GM21367 (cell line): ENCODE measurements around the gene TSTD1.
"Not testable (repeated sequence)": the region's sequence is repeated elsewhere in the genome, so short reads cannot be mapped to it uniquely, and the experiment has no call there.

Experiments used
- ATAC-seq: cut with Tn5 transposase; IDR thresholded peaks from one replicate; pipeline ENCODE4 v1.9.1; 2021; ENCODE audit not compliant: unreplicated experiment

The TSTD1 gene

DNA sequence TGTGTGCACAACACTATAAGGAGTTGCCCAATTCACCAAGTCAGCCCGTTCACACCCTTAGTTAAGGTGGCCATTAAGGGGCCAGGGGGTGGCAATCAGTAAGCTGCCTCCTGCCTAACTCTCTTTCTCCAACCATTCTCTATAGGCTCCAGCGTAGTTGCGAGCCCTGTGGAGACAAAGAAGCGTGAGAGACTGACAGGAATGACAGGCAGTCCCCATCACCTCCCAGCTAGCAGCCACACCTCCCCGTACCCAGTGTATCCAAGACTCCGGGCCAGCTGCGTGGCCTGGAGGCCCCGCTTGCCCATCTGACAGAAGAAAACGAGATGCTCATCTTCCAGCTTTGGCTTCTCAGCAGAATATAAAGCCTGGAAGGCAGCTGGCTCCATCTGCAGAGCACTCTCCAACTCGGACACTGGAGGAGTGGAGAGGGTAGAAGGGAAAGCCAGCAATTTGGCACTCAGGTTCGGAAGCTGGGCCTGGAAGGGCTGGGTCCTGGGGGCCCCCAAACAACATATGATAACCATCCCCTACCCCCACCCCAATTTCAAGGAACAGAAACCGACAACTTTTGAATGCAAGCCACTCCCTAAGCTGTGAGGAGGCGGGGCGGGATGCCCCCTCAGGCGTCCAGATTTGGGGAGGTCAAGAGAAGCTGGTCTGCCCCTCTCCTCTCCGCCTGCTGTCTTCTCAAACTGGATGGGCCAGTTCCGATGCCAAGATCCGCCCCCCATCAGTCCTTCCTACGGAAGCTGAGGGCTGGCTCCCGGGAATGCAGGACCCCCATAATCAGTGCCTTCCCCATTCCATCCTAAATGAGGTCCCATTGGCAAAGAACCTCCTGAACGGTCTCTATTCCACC is 872 bp downstream of the TSTD1 start:
- ATAC-seq, result no peak

DNA sequence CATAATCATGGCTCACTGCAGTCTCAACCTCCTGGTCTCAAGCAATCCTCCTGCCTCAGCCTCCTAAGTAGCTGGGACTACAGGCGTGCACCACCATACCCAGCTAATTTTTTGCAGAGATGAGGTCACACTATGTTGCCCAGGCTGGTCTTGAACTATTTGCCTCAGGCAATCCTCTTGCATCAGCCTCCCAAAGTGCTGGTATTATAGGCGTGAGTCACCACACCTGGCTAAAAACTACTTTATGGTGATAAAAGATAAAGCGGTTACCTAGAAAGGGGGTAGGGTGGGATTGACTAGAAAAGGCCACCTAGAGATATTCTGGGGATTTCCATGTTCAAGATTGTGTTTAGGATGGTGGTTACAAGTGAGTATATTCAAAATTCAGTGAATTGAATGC is 5.0 kb downstream of the TSTD1 start:
- no peak for ATAC-seq

- ATAC-seq, result no peak
Measured at GRCh38 chr1:161032409-161032808, 6.4 kb downstream of the TSTD1 start.

- no peak for ATAC-seq
Measured at GRCh38 chr1:161031874-161032273, 6.9 kb downstream of the TSTD1 start.

DNA sequence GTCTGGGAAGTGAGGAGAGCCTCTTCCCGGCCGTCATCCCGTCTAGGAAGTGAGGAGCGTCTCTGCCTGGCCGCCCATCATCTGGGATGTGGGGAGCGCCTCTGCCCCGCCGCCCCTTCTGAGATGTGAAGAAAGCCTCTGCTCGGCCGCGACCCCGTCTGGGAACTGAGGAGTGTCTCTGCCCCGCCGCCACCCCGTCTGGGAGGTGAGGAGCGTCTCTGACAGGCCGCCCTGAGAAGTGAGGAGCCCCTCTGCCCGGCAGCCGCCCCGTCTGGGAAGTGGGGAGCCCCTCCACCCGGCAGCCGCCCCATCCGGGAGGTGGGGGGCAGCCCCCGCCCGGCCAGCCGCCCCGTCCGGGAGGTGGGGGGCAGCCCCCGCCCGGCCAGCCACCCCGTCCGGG is 9.3 kb downstream of the TSTD1 start:
- not testable (repeated sequence) for ATAC-seq

- ATAC-seq, result not testable (repeated sequence)
Measured at GRCh38 chr1:161026954-161027353, 11.8 kb downstream of the TSTD1 start.

GRCh38 chr1:161022432-161022831 is 16.3 kb downstream of the TSTD1 start:
- ATAC-seq, result not testable (repeated sequence)

GRCh38 chr1:161021970-161022353 is 16.8 kb downstream of the TSTD1 start:
- no peak for ATAC-seq

DNA sequence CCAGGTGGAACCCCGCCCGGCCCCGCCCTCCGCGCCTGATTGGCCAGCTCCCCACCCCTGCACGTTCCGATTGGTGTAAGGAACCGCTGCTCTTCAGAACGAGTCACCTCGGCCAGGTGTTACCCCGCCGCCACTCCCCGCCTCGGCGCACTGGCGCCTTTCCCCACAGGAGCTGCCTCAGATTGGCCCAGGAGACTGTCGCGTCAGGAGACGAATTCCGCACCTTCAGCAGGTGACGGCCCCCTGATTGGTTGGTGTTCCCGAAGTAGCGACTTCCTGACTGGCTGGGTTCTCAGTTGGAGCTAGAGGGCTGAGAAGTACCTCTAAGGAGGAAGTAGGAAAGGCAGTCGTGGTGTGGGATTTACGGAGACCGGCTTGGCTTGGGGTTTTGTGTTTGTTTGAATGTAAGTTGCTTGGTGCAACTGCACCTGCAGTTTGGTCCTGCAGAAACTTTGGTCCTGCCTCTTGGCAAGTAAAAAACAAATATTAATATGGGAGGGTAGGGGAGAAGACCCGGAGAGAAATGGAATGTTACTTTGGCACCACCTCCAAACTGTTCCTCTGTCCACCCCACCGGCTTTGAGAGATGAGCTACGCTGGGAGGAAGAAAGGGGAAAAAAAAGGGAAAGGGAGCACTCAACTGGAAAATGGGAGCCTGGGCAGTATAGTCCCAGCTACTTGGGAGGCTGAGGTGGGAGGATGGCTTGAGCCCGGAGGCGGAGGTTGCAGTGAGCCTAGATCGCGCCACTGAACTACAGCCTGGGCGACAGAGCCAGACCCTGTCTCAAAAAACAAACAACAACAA is 17.4 kb downstream of the TSTD1 start:
- peak; percentile 65 for ATAC-seq

GRCh38 chr1:161020509-161021164 is 18.1 kb downstream of the TSTD1 start, which contains the start of gene F11R:
TSS of gene F11R (minus strand) at chr1:161021152. CDS start at chr1:161021073, 79 bp downstream.
- peak; percentile 29 for ATAC-seq

- no peak for ATAC-seq
Measured at GRCh38 chr1:161019751-161020495, 18.8 kb downstream of the TSTD1 start.

- ATAC-seq, result not testable (repeated sequence)
Measured at GRCh38 chr1:161019111-161019660, 19.6 kb downstream of the TSTD1 start.

DNA sequence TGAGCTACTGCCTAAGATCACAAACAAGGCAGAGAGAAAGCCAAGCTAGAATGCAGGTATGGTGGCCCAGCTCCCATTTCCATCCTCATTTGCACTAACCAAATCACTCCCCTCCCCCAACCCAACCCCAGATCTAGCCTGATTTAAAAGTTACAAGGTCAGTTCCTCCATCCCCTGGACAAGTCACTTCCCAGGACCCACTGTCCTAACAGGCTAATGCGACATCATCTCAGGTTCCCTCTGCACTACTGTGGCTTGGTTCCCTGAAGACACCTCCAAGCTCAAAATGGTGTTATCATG is 20.2 kb downstream of the TSTD1 start:
- no peak for ATAC-seq

DNA sequence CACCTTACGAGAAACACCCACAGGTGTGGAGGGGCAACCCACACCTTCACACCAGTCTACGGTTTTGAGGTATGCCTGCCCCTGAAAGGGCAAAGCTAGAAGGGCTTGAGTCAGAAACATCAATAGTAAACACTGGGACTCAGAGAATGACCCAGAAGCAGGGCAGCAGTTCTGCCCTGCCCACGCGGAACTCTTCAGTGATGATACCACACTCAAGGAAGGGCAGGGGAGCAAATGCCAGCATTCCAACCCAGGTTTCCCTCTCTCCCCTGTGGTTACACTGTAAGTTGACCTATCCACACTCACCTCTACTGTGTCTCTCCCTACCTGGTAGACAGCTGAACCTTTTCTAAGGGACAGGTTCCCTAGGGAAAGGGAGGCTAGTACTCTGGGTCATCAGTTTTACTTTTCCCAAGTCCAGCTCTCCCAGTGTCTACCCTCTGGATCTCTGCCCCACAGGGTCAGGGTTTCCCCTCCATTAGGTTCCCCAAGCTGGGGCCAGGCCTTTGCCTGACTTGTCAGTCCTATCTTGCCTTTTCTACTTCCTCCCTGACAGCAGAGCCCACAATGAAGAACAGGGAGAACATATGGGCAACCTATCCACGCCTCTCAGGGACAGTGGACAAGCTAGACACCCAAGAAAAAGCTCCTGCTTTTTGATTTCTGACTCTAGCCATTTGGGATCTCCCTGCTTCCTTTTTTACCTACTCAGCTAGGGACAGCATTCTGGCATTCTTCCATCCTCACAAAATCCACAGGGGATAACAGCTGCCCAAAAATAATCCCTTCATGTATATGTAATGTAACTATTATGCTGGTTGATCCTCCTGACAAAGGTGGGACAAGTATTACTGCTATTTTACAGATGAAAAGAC is 20.8 kb downstream of the TSTD1 start:
- ATAC-seq, result no peak

- ATAC-seq, result not testable (repeated sequence)
Measured at GRCh38 chr1:161017181-161017580, 21.6 kb downstream of the TSTD1 start.

DNA sequence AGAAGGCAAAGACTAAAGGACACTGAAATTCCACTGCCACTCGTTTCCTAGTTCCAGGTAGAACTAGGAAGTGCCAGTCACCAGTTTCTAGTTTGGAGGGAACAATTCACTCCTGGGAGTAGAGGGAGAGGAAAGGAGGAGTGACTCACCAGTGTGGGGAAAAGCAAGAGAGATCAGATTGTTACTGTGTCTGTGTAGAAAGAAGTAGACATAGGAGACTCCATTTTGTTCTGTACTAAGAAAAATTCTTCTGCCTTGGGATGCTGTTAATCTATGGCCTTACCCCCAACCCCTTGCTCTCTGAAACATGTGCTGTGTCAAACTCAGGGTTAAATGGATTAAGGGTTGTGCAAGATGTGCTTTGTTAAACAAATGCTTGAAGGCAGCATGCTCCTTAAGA is 22.1 kb downstream of the TSTD1 start:
- not testable (repeated sequence) for ATAC-seq

DNA sequence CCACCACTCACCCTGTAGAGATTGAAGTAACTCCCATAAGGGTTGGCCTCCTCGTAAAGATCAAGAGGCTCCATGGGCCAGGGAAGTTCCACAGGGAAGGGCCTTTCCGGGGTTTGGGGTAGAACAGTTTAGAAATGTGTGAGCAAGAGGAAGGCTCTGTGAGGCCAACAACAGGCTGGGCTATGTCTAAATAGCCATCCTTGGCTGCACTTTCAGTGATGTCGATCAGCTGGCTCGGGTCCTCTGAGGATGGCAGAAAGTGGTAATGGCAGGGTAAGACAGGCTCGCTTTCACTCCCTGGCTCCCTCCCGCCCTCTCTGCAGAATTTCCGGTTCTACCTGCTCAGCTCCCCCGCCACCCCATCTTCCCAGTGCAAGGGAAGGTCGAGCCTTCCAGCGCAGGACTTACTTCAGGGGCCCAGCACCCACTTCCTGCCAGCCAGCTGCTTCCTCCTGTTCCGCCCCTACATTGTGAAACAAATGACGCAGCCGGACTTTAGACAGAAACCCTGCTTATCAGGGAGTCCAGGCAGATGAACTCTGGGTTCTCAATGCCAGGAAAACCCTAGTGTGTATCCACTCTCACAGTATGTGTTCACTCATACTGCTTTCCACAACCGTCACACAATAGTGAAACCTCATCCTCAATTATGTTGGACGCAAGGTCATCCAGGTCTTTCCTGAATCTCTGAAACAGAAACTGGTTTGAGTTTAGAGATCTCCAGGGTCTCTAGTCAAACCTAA is 25.1 kb downstream of the TSTD1 start:
- ATAC-seq, result peak; percentile 70

- ATAC-seq, result peak; percentile 23
Measured at GRCh38 chr1:161013131-161013487, 25.7 kb downstream of the TSTD1 start.

DNA sequence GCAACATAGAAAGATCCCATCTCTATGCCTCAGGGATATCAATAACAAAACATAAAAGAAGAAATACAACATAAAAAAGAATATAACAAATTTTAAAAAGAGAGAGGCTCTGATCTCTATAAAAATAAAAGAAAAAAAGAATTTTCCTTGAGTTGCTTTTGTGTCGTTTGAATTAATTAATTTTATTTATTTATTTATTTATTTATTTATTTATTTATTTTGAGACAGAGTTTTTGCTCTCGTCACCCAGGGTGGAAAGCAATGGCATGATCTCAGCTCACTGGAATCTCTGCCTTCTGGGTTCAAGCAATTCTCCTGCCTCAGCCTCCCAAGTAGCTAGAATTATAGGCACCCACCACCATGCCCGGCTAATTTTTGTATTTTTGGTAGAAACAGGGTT is 26.3 kb downstream of the TSTD1 start:
- no peak for ATAC-seq
